Measurements from ENCODE around the gene MMS19.

Gene MMS19

GRCh38 chr10:97511711-97512440, 13.7 kb upstream of the MMS19 start:
- Histone ChIP-seq H3K27me3 (ENCODE audit: insufficient read depth, poor library complexity, severe bottlenecking) (no peaks in the 10 kb centered on the region), H3K27ac (replicated peaks) (no peak overlapping the region), H3K4me3 (replicated peaks; ENCODE audit: insufficient read depth, low read length) (no peak overlapping the region)
- DNase-seq (ENCODE audit: low read depth in 1 of 2, low spot score in 1 of 2): no peak
- TF ChIP-seq, protein P1, sequence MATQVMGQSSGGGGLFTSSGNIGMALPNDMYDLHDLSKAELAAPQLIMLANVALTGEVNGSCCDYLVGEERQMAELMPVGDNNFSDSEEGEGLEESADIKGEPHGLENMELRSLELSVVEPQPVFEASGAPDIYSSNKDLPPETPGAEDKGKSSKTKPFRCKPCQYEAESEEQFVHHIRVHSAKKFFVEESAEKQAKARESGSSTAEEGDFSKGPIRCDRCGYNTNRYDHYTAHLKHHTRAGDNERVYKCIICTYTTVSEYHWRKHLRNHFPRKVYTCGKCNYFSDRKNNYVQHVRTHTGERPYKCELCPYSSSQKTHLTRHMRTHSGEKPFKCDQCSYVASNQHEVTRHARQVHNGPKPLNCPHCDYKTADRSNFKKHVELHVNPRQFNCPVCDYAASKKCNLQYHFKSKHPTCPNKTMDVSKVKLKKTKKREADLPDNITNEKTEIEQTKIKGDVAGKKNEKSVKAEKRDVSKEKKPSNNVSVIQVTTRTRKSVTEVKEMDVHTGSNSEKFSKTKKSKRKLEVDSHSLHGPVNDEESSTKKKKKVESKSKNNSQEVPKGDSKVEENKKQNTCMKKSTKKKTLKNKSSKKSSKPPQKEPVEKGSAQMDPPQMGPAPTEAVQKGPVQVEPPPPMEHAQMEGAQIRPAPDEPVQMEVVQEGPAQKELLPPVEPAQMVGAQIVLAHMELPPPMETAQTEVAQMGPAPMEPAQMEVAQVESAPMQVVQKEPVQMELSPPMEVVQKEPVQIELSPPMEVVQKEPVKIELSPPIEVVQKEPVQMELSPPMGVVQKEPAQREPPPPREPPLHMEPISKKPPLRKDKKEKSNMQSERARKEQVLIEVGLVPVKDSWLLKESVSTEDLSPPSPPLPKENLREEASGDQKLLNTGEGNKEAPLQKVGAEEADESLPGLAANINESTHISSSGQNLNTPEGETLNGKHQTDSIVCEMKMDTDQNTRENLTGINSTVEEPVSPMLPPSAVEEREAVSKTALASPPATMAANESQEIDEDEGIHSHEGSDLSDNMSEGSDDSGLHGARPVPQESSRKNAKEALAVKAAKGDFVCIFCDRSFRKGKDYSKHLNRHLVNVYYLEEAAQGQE (IDR thresholded peaks at IDR 0.05; ENCODE audit: insufficient replicate concordance, low read depth): no peak
- TF ChIP-seq CTCF (IDR thresholded peaks at IDR 0.05; ENCODE audit: insufficient read depth, low read length) (no peak), SPI1 (IDR thresholded peaks at IDR 0.05; ENCODE audit: borderline replicate concordance, low read depth) (no peak), POLR2AphosphoS5 (IDR thresholded peaks at IDR 0.05; ENCODE audit: low read depth) (no peak), GABPA (IDR thresholded peaks at IDR 0.05; ENCODE audit: low read depth) (no peak)

DNA sequence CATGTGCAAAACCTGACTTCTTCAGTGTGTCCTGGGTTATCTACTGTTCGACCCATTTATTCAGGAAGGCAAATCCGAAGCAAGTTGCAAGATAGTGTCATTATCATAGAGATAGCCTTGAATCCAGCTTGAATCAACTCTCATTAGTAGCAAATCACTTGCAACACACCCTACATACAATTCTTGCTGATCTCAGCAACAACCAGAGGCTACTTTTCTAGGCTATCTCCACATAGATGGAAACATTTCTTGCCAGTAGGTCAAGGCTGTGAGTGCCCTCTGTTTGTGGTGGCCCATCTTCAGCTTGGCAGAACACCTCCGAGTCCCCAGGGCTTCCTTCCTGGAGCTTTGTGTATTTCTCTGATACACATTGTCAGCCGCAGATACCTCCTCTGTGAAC, 12.5 kb upstream of the MMS19 start:
- TF ChIP-seq SPI1 (IDR thresholded peaks at IDR 0.05; ENCODE audit: borderline replicate concordance, low read depth) (no peak), GABPA (IDR thresholded peaks at IDR 0.05; ENCODE audit: low read depth) (no peak), CTCF (IDR thresholded peaks at IDR 0.05; ENCODE audit: insufficient read depth, low read length) (no peak), POLR2AphosphoS5 (IDR thresholded peaks at IDR 0.05; ENCODE audit: low read depth) (no peak)
- TF ChIP-seq, protein P1 (IDR thresholded peaks at IDR 0.05; ENCODE audit: insufficient replicate concordance, low read depth): no peak
- no peaks in the 10 kb centered on the region for H3K27me3 ChIP-seq (ENCODE audit: insufficient read depth, poor library complexity, severe bottlenecking)
- no peak overlapping the region for H3K27ac ChIP-seq (replicated peaks)
- no peak overlapping the region for H3K4me3 ChIP-seq (replicated peaks; ENCODE audit: insufficient read depth, low read length)
- DNase-seq (ENCODE audit: low read depth in 1 of 2, low spot score in 1 of 2): no peak

- no peak for DNase-seq (ENCODE audit: low read depth in 1 of 2, low spot score in 1 of 2)
- no peaks in the 10 kb centered on the region for H3K27me3 ChIP-seq (ENCODE audit: insufficient read depth, poor library complexity, severe bottlenecking)
- H3K27ac ChIP-seq (replicated peaks): no peak overlapping the region
- TF ChIP-seq CTCF (IDR thresholded peaks at IDR 0.05; ENCODE audit: insufficient read depth, low read length): no peak
- TF ChIP-seq, protein P1 (IDR thresholded peaks at IDR 0.05; ENCODE audit: insufficient replicate concordance, low read depth): no peak
- TF ChIP-seq POLR2AphosphoS5 (IDR thresholded peaks at IDR 0.05; ENCODE audit: low read depth): no peak
- TF ChIP-seq SPI1 (IDR thresholded peaks at IDR 0.05; ENCODE audit: borderline replicate concordance, low read depth): no peak
- no peak for TF ChIP-seq GABPA (IDR thresholded peaks at IDR 0.05; ENCODE audit: low read depth)
- no peak overlapping the region for H3K4me3 ChIP-seq (replicated peaks; ENCODE audit: insufficient read depth, low read length)
These were observed 11.0 kb upstream of the MMS19 start for GRCh38 chr10:97509120-97509680.
